HG02759 (cell line): Measurements from ENCODE around the gene DNMBP.
"Not testable (repeated sequence)": the region's sequence is repeated elsewhere in the genome, so short reads cannot be mapped to it uniquely, and the experiment has no call there.

Experiments used
- ATAC-seq: cut with Tn5 transposase; IDR thresholded peaks from one replicate; pipeline ENCODE4 v1.9.1; 2021; ENCODE audit warnings: mild to moderate bottlenecking, moderate library complexity; ENCODE audit not compliant: unreplicated experiment

The DNMBP gene

DNA sequence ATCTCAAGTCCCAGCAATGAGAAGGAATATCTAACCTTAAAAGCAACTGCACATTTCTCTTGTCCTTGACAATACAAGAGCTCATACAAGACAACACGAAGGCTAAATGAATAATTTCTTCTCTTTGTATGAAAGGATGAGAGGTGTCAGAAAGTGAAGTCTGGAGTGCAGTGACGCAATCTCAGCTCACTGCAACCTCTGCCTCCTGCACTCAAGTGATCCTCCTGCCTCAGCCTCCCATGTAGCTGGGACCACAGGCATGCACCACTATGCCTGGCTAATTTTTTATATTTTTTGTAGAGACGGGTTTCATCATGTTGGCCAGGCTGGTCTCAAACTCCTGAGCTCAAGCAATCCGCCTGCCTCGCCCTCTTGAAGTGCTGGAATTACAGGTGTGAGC, 24.1 kb downstream of the DNMBP start:
- not testable (repeated sequence) for ATAC-seq

DNA sequence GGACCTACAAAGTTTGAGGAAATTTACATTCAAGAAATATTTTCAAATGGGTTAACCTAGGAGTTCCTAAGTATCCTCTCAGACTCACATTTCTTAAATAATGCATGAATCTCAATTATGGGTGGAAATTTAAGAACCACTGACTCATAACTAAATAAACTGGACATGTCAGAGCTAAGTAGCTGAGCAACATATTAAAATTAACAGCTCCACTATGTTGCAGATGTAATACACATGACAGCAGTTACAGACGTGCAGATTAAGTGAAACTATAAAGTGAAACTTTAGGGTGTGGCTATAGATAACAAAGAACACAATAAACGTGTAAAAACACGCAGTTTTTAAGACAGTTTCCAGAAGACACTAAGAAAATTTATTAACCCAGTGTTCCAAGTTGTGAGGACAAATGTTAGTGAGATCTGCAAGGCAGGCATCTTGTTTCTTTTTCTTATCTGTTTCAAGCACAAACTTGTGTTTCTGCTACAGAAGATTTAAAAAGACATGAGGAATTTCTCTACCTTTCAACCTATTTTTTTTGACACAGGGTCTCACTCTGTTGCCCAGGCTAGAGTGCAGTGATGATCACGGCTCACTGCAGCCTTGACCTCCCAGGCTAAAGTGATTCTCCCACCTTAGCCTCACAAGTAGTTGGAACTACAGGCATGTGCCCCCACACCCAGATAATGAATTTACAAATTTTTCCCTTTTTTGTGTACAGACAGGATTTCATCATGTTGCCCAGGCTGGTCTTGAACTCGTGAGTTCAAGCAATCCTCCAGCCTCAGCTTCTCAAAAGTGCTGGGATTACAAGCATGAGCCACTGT, 25.3 kb downstream of the DNMBP start:
- ATAC-seq: no peak

GRCh38 chr10:99983280-99983988, 26.3 kb downstream of the DNMBP start:
- no peak for ATAC-seq

DNA sequence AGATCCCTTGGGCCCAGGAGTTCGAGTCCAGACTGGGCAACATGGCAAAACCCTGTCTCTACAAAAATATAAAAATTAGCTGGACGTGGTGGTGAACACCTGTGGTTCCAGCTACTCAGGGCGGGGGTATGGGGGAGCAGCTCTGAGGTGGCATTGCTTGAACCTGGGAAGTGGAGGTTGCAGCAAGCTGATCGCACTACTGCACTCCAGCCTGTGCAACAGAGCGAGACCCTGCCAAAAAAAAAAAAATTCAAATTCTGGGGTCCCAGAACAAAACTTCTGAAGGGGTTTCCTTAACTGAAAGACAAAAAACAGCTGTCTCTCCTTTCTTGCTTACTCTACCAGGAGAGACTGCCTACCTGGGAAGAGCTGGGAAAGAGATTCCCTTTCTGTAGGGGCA, 27.0 kb downstream of the DNMBP start:
- ATAC-seq: no peak

DNA sequence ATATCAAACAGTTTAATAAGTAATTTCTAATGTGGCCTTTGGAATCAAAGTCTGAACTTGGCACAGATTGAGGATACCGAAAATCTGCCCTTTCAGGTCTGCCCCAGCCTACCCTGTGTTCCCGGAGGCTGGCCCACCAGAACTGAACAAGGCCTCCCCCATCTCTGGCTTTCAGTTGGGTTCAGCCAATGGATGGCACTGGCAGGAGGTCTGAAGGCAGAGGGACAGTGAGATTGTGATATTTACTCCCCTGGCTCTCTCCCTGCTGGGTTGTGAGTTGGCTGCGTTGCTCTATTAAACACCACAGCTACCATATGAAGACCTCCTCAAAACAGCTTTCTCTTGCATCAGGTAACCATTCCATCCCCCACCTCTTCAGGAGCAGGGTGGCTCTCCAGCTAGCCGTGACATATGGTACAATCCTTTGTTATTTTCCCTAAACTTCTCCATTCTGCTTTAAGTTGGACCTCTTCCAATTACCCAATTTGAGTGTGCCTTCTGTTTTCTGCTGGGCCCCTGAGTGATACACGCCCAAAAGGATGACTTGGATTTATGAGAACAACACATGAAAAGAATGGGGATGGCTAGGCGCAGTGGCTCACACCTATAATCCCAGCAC, 28.1 kb downstream of the DNMBP start:
- no peak for ATAC-seq

DNA sequence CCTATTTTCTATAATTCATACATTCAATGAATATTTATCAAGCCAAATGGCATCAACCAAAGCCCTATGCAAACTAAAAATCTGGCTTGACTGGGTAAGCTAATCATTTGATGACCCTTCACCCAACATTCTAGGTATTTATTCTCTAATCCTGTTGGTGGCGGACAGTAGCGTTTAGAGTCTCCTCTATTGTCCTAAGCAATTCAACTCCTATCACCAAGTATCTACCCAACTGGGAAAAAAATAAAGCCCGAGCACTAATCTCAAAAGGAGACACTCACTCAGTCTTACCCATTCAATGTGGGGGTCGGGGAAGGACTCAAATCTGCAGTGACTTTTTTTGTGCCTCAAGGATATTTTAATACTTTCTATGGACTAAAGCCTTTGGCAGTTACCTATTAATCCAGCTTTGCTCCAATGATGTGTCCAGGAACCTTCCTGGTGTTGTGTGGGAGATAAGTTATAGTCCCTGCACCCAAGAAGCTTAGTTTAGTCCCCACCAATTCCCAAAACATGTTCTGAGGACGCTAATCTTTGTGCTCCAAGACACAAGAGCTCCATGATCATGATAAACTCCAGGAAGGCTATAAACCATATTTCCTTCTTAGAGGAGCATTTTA, 30.6 kb downstream of the DNMBP start:
- no peak for ATAC-seq

- ATAC-seq: no peak
Observed at GRCh38 chr10:99977916-99978315, 31.8 kb downstream of the DNMBP start.

GRCh38 chr10:99976886-99977665, 32.7 kb downstream of the DNMBP start:
- no peak for ATAC-seq

GRCh38 chr10:99975942-99976809, 33.6 kb downstream of the DNMBP start:
- ATAC-seq: no peak

DNA sequence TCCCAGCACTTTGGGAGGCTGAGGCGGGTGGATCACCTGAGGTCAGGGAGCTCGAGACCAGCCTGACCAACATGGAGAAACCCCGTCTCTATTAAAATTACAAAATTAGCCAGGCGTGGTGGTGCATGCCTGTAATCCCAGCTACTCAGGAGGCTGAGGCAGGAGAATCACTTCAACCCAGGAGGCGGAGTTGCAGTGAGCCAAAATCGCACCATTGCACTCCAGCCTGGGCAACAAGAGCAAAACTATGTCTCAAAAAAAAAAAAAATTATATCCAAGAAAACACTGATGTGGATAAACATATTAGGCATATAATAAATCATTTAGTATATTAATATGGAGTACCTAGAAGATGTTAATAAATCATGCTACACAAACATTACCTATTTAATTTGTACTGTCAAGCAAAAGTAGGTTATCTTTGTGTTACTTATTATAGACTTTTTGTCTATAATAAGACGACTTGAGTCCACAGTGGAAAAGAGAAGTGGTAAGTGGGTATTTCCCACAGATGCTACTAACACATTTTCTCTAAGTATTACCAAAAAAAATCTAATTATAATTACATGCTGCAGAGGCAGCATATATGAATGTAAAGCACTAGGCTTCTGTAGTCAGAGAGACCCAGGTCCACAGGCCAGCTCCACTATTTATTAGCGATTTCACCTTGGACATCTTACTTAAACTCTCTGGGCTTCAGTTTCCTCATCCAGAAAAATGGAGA, 34.5 kb downstream of the DNMBP start:
- peak; percentile 45 for ATAC-seq

GRCh38 chr10:99973190-99973589, 36.6 kb downstream of the DNMBP start:
- ATAC-seq: no peak

DNA sequence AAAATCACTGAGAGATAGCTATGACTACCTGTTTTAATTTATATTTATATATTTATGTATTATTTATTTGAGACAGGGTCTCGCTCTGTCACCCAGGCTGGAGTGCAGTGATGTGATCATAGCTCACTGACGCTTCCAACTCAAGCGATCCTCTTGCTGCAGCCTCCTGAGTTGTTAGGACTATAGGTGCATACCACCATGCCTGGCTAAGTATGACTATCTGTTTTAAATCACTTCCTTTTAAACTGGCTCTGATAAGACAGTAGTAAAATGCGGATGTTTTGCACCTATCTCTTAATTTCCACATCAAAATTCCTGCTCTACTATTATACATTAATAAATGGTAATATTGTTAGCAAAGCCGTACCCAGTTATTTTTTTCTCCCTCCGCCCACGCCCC, 41.8 kb downstream of the DNMBP start:
- no peak for ATAC-seq

GRCh38 chr10:99966306-99966705, 43.4 kb downstream of the DNMBP start:
- no peak for ATAC-seq

GRCh38 chr10:99965700-99966099, 44.0 kb downstream of the DNMBP start:
- ATAC-seq: no peak

GRCh38 chr10:99964791-99965190, 45.0 kb downstream of the DNMBP start:
- no peak for ATAC-seq

DNA sequence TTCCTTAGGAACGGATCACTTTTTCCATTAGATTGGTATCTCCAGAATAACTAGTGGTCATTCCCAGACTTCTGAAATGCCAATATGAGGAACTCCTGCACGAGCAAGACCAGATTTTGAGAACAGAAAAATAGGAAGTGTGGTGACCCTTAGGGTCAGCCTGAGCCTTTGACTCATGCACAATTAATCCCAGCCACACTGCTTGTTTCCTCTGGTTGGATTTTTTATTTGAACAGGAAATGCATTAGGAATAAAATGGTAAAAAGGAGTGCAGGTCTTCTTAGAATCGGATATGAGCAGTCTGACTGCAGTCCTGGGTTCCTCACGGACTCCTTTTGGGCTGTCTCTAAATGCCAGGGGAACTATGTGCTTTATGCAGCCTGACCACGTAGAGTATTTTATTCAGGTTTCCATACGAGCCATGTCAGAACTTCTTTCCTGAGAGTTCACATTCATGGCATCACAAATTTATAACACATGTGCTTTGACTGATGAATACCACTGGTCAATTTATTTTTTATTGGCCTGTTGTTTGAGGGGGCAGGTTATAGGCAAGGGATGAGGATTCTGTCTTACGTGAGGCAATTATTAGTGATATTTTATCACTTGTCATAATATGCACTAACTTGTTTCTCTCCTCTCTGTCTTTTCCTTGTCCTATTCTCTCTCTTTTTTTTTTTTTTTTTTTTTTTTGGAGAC, 46.1 kb downstream of the DNMBP start:
- not testable (repeated sequence) for ATAC-seq

- no peak for ATAC-seq
Observed at GRCh38 chr10:99958806-99959205, 50.9 kb downstream of the DNMBP start.

DNA sequence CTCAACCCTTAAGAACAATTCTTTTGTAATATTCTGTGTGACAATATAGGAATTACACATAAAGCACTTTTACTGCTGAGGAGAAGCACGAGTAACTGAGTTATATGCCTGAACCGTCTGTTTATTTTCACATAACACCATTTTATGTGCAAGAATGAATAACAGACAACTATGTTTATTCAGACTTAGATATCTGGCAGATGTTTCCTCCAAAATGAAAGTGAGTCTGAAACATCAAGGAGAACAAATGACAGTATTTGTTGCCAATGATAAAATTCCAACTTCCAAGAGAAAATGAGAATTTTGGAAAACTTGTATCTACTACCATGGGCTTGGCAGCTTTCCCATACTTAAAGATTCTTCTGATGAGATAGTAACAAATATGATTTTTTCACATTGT, 51.4 kb downstream of the DNMBP start:
- no peak for ATAC-seq
